B cell (primary cell): Measurements from ENCODE around the gene NFIC. TPM values are rescaled to one million over a fixed set of nuclear protein-coding genes. Genes with fewer than 3 reads are reported as not detected.

ENCODE experiments used
- ATAC-seq: fragments of 200-7000 bp; cut with Tn5 transposase; one replicate; pipeline ENCODE4 v1.10.0; 2021; ENCODE audit warnings: low read depth, mild to moderate bottlenecking, moderate number of reproducible peaks, moderate library complexity
- CTCF ChIA-PET: fragments of 350-600 bp; sonication (Branson Sonifier 250); formaldehyde crosslinking; loops from one replicate; lab custom pipeline; 2021; ENCODE audit warnings: antibody characterized with exemption, inconsistent platforms; lab: Charles Lee
- POLR2A ChIA-PET: fragments of 350-600 bp; sonication (Branson Sonifier 250); formaldehyde crosslinking; loops from one replicate; lab custom pipeline; 2021; ENCODE audit warnings: antibody characterized with exemption; lab: Charles Lee
- DNase-seq: peaks from one replicate; pipeline ENCODE4 v3.0.0; 2013
- H2AFZ ChIP-seq: 2 replicates; pipeline ENCODE4 v1.6.1; 2012; ENCODE audit warnings: mild to moderate bottlenecking, low read depth, low read length; ENCODE audit not compliant: insufficient read depth, poor library complexity, severe bottlenecking
- H3K27ac ChIP-seq, 2 donors: 1 replicate in 1 of 2; 2 replicates in 1 of 2; pipeline ENCODE4 v1.5.1; 2012 to 2013; ENCODE audit warnings: low read length in 2 of 2, mild to moderate bottlenecking in 2 of 2, moderate library complexity in 1 of 2
- H3K27me3 ChIP-seq, 4 experiments: fragments of 200-600 bp in 1 of 4; sonication (generic) in 1 of 4; replicated peaks in 1 of 4; 1 replicate in 2 of 4; 2 replicates in 2 of 4; pipeline versions ENCODE4 v1.6.1 to v1.7.0; 2013 to 2016; ENCODE audit warnings: low read length in 3 of 4, mild to moderate bottlenecking in 2 of 4, mixed read lengths in 1 of 4, moderate library complexity in 1 of 4; ENCODE audit not compliant: insufficient read depth in 4 of 4, control insufficient read depth in 3 of 4; ENCODE audit errors: control extremely low read depth in 1 of 4
- H3K36me3 ChIP-seq, 2 experiments: replicated peaks in 1 of 2; 1 replicate in 1 of 2; 2 replicates in 1 of 2; pipeline versions ENCODE4 v1.6.1 to v1.7.1; 2013; ENCODE audit warnings: low read length in 1 of 2; ENCODE audit not compliant: insufficient read depth in 2 of 2, control insufficient read depth in 1 of 2; ENCODE audit errors: control extremely low read depth in 1 of 2, extremely low read depth in 1 of 2
- H3K4me1 ChIP-seq, 2 donors: fragments of 200-600 bp in 1 of 2; sonication (generic) in 1 of 2; 1 replicate in 1 of 2; 2 replicates in 1 of 2; pipeline versions ENCODE4 v1.5.1 to v1.6.1; 2013 to 2017; ENCODE audit warnings: low read length in 2 of 2; ENCODE audit not compliant: control insufficient read depth in 2 of 2, insufficient read depth in 2 of 2
- H3K4me2 ChIP-seq: replicated peaks from 2 replicates; pipeline ENCODE3; 2012; ENCODE audit warnings: mild to moderate bottlenecking, low read depth, low read length; ENCODE audit not compliant: poor library complexity, severe bottlenecking
- H3K4me3 ChIP-seq, 5 experiments: fragments of 200-600 bp in 1 of 5; sonication (generic) in 1 of 5; 1 replicate in 3 of 5; 2 replicates in 2 of 5; pipeline versions ENCODE4 v1.5.1 to v1.7.0; 2011 to 2016; ENCODE audit warnings: low read length in 4 of 5, mild to moderate bottlenecking in 4 of 5, low read depth in 2 of 5, control low read depth in 1 of 5, moderate library complexity in 1 of 5; ENCODE audit not compliant: insufficient read depth in 1 of 5; ENCODE audit errors: control extremely low read depth in 1 of 5, extremely low read depth in 1 of 5
- H3K79me2 ChIP-seq: fragments of 200-600 bp; sonication (generic); one replicate; pipeline ENCODE4 v1.6.0; 2016; ENCODE audit warnings: low read length; ENCODE audit not compliant: control insufficient read depth, insufficient read depth
- H3K9ac ChIP-seq: fragments of 200-600 bp; sonication (generic); 2 replicates; pipeline ENCODE4 v1.6.1; 2017; ENCODE audit warnings: mild to moderate bottlenecking, low read length, moderate library complexity
- H3K9me3 ChIP-seq, 3 donors: one replicate each; pipeline versions ENCODE4 v1.6.1 to v1.7.1; 2013; ENCODE audit warnings: low read length in 2 of 3; ENCODE audit not compliant: control insufficient read depth in 2 of 3, insufficient read depth in 1 of 3; ENCODE audit errors: control extremely low read depth in 1 of 3
- H4K20me1 ChIP-seq: 2 replicates; pipeline ENCODE4 v1.6.0; 2012; ENCODE audit warnings: mild to moderate bottlenecking, low read length; ENCODE audit not compliant: insufficient read depth, control insufficient read depth, poor library complexity, severe bottlenecking
- H3K27ac Mint-ChIP-seq: one replicate; pipeline ENCODE4 v1.8.0; 2021; ENCODE audit warnings: mixed read lengths
- H3K27me3 Mint-ChIP-seq: one replicate; pipeline ENCODE4 v1.8.0; 2021; ENCODE audit warnings: mixed read lengths
- H3K4me1 Mint-ChIP-seq: one replicate; pipeline ENCODE4 v1.8.0; 2021; ENCODE audit warnings: mixed read lengths
- H3K4me3 Mint-ChIP-seq: one replicate; pipeline ENCODE4 v1.8.0; 2021; ENCODE audit warnings: mixed read lengths
- H3K9me3 Mint-ChIP-seq: one replicate; pipeline ENCODE4 v1.8.0; 2022; ENCODE audit warnings: mixed read lengths; ENCODE audit not compliant: insufficient read depth
- CTCF ChIP-seq: fragments of 200-600 bp; IDR thresholded peaks from one replicate; pipeline ENCODE4 v1.8.0; 2022; ENCODE audit warnings: antibody characterized with exemption, mild to moderate bottlenecking
- EZH2 ChIP-seq: IDR thresholded peaks from 2 replicates; pipeline ENCODE4 v1.6.1; 2012; ENCODE audit warnings: borderline replicate concordance, low read depth, mild to moderate bottlenecking, moderate library complexity, low read length; ENCODE audit not compliant: insufficient read depth, poor library complexity, severe bottlenecking
- WGBS: methylation state at CpG from one replicate; pipeline ENCODE4 v1.1.5; 2013; ENCODE audit warnings: missing lambda C conversion rate; ENCODE audit not compliant: insufficient coverage; 5-methylcytosine and 5-hydroxymethylcytosine counted together
- intact Hi-C: fragments of 100-400 bp; cut with micrococcal nuclease; formaldehyde crosslinking; loops from one replicate; pipeline ENCODE4 v1.10.0; 2022
- polyA plus RNA-seq: library from polyadenylated mRNA; depleted of rRNA; stranded (reverse); fragments of >200 nt; gene quantifications from 2 replicates; pipeline ENCODE4 v1.2.3, GENCODE V29; 2012
- total RNA-seq, 2 donors: library from RNA; stranded (reverse); fragments of 120-200 nt in 1 of 2; gene quantifications; 1 replicate in 1 of 2; 2 replicates in 1 of 2; pipeline versions ENCODE4 v1.2.3 to v1.2.4, GENCODE V29; 2013 to 2022

The NFIC gene
- total and polyA plus RNA-seq, 2 donors (not counting 1 experiment from before 2014, with no cell fraction given), result 3.8 to 23.6 TPM

GRCh38 chr19:3505598-3506383 lies 139.4 kb downstream of the NFIC start, which contains the start of gene FZR1:
TSS of gene FZR1 (plus strand) at chr19:3506311. CDS start at chr19:3522990, 16,679 bp downstream.
- peak within 1 kb of the TSS; percentile 97 for H3K9ac ChIP-seq
- intact Hi-C loops, result loop anchor here (1.0 to 10.0 kb wide), 7 partner anchors 67 to 1287 kb away; partner anchors contain the start of genes APBA3, FEM1A, HDGFL2 and HMG20B
- H3K36me3 ChIP-seq, result peaks cover 0 to 13% of the 10 kb centered on the region in 2 experiments
- no peaks in the 10 kb centered on the region for H3K9me3 ChIP-seq
- ATAC-seq (peak; percentile 91), DNase-seq (peak; percentile 100)
- H3K27me3 ChIP-seq, result no peaks in the 10 kb centered on the region
- no peaks in the 10 kb centered on the region for H3K9me3 Mint-ChIP-seq
- peak within 1 kb of the TSS; percentile 99 for H3K27ac Mint-ChIP-seq
- H4K20me1 ChIP-seq, result peaks cover 30% of the 10 kb centered on the region
- ChIA-PET CTCF (no interaction called here), POLR2A (interaction anchor here (0.7 kb wide), 1 partner anchor 26 kb away, joined by 5 read pairs; no protein-coding TSS in a partner anchor)
- 1% methylated on average over 79 of the region's 79 CpGs for WGBS
- H2AFZ ChIP-seq, result peak within 1 kb of the TSS; percentile 78
- no peak for TF ChIP-seq CTCF
- TF ChIP-seq EZH2, result no peak
- H3K79me2 ChIP-seq, result peaks cover 53% of the 10 kb centered on the region
- H3K4me2 ChIP-seq, result peak within 1 kb of the TSS; percentile 97
- H3K4me1 ChIP-seq, result peaks cover 12 to 21% of the 10 kb centered on the region in 2 donors
- peak within 1 kb of the TSS; percentile 92 to 94 for H3K27ac ChIP-seq
- peak within 1 kb of the TSS; percentile 92 for H3K4me3 Mint-ChIP-seq
- no peaks in the 10 kb centered on the region for H3K27me3 Mint-ChIP-seq
- H3K4me3 ChIP-seq, result peak within 1 kb of the TSS; percentile 74 to 95 (median 77)
- H3K4me1 Mint-ChIP-seq, result peaks cover 49% of the 10 kb centered on the region
